ENCODE results near the gene DHRS1.

- TF ChIP-seq CTCF (IDR thresholded peaks at IDR 0.05) (no peak), POLR2A (IDR thresholded peaks at IDR 0.05; ENCODE audit: low read length) (no peak), MAZ (IDR thresholded peaks at IDR 0.05; ENCODE audit: borderline replicate concordance, low read depth, low read length) (no peak), RFX5 (IDR thresholded peaks at IDR 0.05) (no peak), RNF2 (IDR thresholded peaks at IDR 0.05; ENCODE audit: borderline replicate concordance, low read depth) (no peak), POLR2AphosphoS2 (conservative IDR thresholded peaks at IDR 0.05; ENCODE audit: low read length) (no peak), BHLHE40 (IDR thresholded peaks at IDR 0.05; ENCODE audit: low read depth, low read length) (no peak), KDM1A (IDR thresholded peaks at IDR 0.05; ENCODE audit: low read depth) (no peak), CEBPB (IDR thresholded peaks at IDR 0.05) (no peak), EP300 (IDR thresholded peaks at IDR 0.05) (no peak), PHF8 (IDR thresholded peaks at IDR 0.05; ENCODE audit: borderline replicate concordance, low read depth) (no peak), HEYL (CRISPR knock-in tag; IDR thresholded peaks at IDR 0.05) (no peak), FOSB (CRISPR knock-in tag; IDR thresholded peaks at IDR 0.05) (no peak), ELK1 (IDR thresholded peaks at IDR 0.05; ENCODE audit: low read depth, low read length) (no peak)
Observed at GRCh38 chr14:24259282-24260025, 40.1 kb downstream of the DHRS1 start.

Data from A549 (cell line).